Measurements from ENCODE around the gene FBXW4.
A peak's percentile ranks its signal among the peaks of the same experiment; 100 is the strongest.

The FBXW4 gene, protein sequence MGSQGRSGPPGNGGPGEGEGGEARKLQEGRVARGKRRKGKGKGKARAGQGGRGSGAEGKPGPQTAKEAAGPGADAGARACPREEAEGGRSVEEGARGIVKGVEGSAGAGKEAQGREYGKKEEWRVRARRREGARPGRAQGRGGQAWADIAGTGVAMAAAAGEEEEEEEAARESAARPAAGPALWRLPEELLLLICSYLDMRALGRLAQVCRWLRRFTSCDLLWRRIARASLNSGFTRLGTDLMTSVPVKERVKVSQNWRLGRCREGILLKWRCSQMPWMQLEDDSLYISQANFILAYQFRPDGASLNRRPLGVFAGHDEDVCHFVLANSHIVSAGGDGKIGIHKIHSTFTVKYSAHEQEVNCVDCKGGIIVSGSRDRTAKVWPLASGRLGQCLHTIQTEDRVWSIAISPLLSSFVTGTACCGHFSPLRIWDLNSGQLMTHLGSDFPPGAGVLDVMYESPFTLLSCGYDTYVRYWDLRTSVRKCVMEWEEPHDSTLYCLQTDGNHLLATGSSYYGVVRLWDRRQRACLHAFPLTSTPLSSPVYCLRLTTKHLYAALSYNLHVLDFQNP

DNA sequence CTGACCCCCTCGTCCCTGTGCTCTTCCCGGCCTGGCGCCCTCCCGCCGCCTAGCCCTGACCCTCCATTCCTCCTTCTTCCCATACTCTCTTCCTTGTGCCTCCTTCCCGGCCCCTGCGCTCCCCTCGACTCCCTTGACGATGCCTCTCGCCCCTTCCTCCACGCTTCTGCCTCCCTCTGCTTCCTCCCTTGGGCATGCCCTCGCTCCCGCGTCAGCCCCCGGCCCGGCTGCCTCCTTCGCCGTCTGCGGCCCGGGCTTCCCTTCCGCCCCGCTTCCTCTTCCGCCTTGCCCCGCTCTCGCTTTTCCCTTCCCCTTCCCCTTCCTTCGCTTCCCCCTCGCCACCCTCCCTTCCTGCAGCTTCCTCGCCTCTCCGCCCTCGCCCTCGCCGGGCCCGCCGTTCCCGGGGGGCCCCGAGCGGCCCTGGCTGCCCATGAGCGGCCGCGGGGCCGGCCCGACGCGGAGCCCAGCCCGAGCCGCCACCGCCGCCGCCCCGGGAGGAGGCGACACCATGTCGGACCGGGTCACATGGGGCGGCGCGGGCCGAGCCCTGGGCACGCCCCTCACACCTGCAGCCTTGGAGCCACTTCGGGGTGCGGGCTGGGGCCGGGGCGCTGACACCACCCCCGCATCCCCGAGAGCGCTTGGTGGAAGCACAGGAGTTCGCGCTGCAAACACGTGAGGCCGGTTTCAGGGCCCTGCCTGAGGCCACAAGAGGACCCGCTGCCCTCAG lies at the start of gene FBXW4:
Gene FBXW4, minus strand, starts transcription at position 497 of the 730 bp plus-strand sequence. Its CDS starts 65 bp downstream, at position 432.
- H3K4me1 Mint-ChIP-seq: peaks cover 19% of the 10 kb centered on the region
- DNase-seq (ENCODE audit: low spot score in 2 of 2): peak; percentile 73 to 77
- H3K4me3 Mint-ChIP-seq: peak within 1 kb of the TSS; percentile 100
- H3K9me3 Mint-ChIP-seq: no peaks in the 10 kb centered on the region
- peak; percentile 81 for ATAC-seq (ENCODE audit: low read depth)
- peak within 1 kb of the TSS; percentile 100 for H3K27ac Mint-ChIP-seq
- peaks cover 4% of the 10 kb centered on the region for H3K36me3 Mint-ChIP-seq
- no peaks in the 10 kb centered on the region for H3K27me3 Mint-ChIP-seq

DNA sequence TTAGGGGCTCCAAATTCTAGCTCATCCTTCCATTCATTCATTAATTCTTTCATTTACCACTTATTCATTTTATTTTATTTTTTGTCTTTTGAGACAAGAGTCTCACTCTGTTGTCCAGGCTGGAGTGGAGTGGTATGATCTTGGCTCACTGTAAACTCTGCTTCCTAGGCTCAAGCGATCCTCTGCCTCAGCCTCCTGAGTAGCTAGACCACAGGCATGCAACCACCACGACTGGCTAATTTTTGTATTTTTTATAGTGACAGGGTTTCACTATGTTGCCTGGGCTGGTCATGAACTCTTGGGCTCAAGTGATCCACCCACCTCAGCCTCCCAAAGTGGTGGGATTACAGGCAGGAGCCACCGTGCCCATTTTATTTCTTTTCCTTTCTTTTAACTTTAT lies 49.3 kb upstream of the FBXW4 start:
- peaks cover 13% of the 10 kb centered on the region for H3K27me3 Mint-ChIP-seq
- H3K36me3 Mint-ChIP-seq: no peaks in the 10 kb centered on the region
- H3K9me3 Mint-ChIP-seq: no peaks in the 10 kb centered on the region
- ATAC-seq (ENCODE audit: low read depth) (no peak), DNase-seq (ENCODE audit: low spot score in 2 of 2) (no peak)
- no peak overlapping the region for H3K27ac Mint-ChIP-seq
- H3K4me1 Mint-ChIP-seq: no peaks in the 10 kb centered on the region
- no peak overlapping the region for H3K4me3 Mint-ChIP-seq

DNA sequence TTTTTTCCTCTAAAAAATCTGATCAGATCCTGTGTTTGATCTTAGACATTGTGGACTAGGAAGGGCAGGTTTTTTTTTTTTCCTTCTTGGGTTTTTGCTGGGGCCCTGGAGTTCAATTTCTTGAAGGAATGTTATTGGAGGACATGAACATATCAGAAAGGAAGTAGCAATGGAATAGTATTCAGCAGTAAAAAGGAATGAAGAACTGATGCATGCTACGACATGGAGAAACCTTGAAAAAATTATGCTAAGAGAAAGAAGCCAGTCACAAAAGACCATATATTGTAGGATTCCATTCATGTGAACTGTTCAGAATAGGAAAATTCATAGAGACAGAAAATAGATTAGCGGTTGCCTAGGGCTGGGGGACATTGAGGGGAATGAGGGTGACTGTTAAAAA lies 47.0 kb upstream of the FBXW4 start:
- no peak overlapping the region for H3K27ac Mint-ChIP-seq
- no peak for DNase-seq (ENCODE audit: low spot score in 2 of 2)
- H3K4me3 Mint-ChIP-seq: no peak overlapping the region
- no peaks in the 10 kb centered on the region for H3K36me3 Mint-ChIP-seq
- ATAC-seq (ENCODE audit: low read depth): no peak
- peaks cover 13% of the 10 kb centered on the region for H3K27me3 Mint-ChIP-seq
- no peaks in the 10 kb centered on the region for H3K9me3 Mint-ChIP-seq
- H3K4me1 Mint-ChIP-seq: no peaks in the 10 kb centered on the region

DNA sequence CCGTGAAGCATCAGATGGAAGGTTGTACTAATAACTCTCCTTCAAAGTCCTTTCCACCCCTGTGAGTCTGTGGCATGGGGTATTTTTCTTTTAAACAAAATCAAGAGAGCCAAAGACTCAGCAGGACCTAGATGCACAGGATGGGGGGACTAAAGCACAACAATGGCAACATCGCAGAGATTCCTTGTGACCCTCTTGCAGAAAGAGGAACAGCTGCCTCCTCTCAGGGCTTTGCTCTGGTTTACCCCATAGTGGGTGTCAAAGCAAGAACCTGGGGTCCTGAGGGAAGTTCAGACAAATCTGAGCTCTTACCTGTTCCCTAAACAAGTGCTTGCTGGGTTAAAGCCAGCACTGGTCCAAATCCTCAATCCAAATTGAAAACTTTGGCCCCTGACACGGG lies 41.7 kb upstream of the FBXW4 start:
- Mint-ChIP-seq H3K27ac (no peak overlapping the region), H3K9me3 (no peaks in the 10 kb centered on the region), H3K4me1 (no peaks in the 10 kb centered on the region), H3K36me3 (no peaks in the 10 kb centered on the region), H3K4me3 (no peak overlapping the region), H3K27me3 (peaks cover 13% of the 10 kb centered on the region)
- no peak for DNase-seq (ENCODE audit: low spot score in 2 of 2)
- ATAC-seq (ENCODE audit: low read depth): no peak

DNA sequence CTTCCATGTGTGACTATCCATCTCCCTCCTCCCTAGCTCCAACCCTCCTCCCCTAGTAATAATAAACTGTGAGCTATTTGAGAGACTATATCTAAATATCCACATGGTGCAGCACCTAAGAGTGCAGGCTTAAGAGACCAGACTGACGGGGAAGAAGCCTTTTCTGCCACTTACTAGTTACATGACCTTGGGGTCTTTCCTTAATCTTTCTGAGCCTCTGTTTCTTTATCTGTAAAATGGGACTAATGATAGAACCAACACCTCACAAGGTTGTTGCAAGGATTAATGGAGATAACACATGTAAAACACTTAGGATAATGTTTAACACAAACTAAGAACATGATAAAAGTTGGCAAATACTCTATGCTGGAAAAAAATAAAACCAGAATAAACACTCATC lies 37.1 kb upstream of the FBXW4 start:
- Mint-ChIP-seq H3K36me3 (no peaks in the 10 kb centered on the region), H3K4me3 (no peak overlapping the region), H3K27me3 (peaks cover 15% of the 10 kb centered on the region), H3K9me3 (no peaks in the 10 kb centered on the region), H3K4me1 (no peaks in the 10 kb centered on the region), H3K27ac (no peak overlapping the region)
- ATAC-seq (ENCODE audit: low read depth): no peak
- no peak for DNase-seq (ENCODE audit: low spot score in 2 of 2)

DNA sequence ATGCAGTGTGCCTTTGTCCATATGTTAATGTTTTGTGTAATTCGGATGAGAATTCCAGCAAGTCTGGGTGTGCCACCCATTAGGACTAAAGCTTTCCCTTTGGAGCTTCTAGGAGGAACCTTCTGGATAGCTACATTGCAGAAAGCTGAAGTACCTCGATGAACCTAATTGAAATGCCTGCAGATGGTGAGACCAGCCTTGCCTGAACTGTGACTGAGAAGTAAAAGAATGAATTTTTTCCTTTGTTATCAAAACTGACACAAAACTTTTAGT lies 31.1 kb upstream of the FBXW4 start:
- Mint-ChIP-seq H3K4me3 (no peak overlapping the region), H3K9me3 (no peaks in the 10 kb centered on the region), H3K27ac (no peak overlapping the region), H3K4me1 (no peaks in the 10 kb centered on the region), H3K36me3 (no peaks in the 10 kb centered on the region), H3K27me3 (peaks cover 12% of the 10 kb centered on the region)
- ATAC-seq (ENCODE audit: low read depth) (no peak), DNase-seq (ENCODE audit: low spot score in 2 of 2) (no peak)

DNA sequence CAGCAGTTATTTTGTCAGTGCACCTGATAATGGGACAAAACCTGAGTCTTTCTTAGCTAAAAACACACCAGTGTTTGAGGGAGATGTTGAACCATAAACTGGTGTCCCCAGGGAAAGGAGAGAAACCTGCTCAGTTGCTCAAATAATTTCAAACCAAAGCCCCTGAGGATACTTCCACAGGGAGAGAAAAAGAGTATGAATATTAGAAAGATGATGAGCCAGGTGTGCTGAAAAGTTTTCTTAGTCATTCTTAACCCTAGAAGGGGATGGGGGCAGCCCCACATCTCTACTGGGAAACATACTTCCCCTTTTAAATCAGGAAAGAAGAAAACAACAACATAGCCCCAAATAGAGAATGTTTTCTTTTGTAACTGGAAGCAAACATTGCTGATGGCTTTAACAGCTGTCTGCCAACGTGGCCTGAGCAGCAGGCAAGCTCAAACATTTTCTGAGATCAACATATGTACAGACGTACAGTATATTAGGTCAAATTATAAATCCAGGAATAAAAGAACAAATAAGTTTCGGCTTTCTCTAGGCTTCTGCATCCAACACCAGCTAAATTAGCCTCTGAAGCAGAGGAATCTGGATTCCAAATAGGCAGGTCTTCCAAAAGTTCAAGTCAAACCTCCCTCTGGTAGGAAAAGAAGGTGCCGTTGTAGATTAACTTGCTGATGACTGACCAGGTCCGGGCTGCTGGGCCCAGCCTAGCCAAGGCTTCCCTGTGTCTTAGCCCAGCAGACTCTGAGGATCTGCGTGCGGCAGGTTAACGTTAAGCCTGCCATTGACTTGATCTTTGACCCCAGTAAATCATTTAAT lies 30.5 kb upstream of the FBXW4 start:
- H3K4me1 Mint-ChIP-seq: no peaks in the 10 kb centered on the region
- no peaks in the 10 kb centered on the region for H3K9me3 Mint-ChIP-seq
- DNase-seq (ENCODE audit: low spot score in 2 of 2) (no peak), ATAC-seq (ENCODE audit: low read depth) (no peak)
- H3K36me3 Mint-ChIP-seq: no peaks in the 10 kb centered on the region
- H3K27ac Mint-ChIP-seq: no peak overlapping the region
- H3K27me3 Mint-ChIP-seq: peaks cover 12% of the 10 kb centered on the region
- H3K4me3 Mint-ChIP-seq: no peak overlapping the region

DNA sequence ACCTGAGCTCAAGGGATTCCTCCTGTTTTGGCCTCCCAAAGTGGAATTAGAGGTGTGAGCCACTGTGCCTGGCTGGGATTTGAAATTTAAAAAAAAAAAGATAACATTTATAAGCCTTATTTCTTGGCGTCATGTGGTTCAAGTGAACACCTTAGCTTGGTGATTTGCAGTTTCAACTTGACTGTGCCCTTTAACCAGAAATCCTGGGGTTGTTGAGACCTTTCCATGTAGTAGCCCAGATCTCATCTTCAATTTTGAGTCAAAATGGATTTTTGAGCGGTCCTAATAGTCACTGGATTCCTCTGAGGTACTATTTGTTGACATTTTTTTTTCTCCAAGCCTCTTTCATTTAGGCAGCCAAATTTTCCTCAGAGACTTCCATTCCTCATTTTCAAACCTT lies 29.5 kb upstream of the FBXW4 start:
- no peak overlapping the region for H3K4me3 Mint-ChIP-seq
- no peaks in the 10 kb centered on the region for H3K36me3 Mint-ChIP-seq
- DNase-seq (ENCODE audit: low spot score in 2 of 2) (no peak), ATAC-seq (ENCODE audit: low read depth) (no peak)
- peaks cover 9% of the 10 kb centered on the region for H3K27me3 Mint-ChIP-seq
- H3K9me3 Mint-ChIP-seq: no peaks in the 10 kb centered on the region
- no peak overlapping the region for H3K27ac Mint-ChIP-seq
- H3K4me1 Mint-ChIP-seq: no peaks in the 10 kb centered on the region

DNA sequence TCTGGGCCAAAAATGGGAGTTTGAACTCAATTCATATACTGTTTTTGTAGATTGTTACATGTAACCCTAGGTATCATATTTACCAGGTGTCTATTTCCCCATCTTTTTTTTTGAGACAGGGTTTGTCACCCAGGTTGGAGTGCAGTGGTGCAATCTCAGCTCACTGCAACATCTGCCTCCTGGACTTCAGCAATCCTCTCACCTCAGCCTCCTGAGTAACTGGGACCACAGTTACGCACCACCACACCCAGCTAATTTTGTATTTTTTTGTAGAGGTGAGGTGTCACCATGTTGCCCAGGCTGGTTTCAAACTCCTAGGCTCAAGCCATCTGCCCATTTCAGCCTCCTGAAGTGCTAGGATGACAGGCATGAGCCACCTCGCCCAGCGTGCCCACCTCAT lies 28.2 kb upstream of the FBXW4 start:
- no peaks in the 10 kb centered on the region for H3K4me1 Mint-ChIP-seq
- no peaks in the 10 kb centered on the region for H3K9me3 Mint-ChIP-seq
- DNase-seq (ENCODE audit: low spot score in 2 of 2) (no peak), ATAC-seq (ENCODE audit: low read depth) (no peak)
- H3K27ac Mint-ChIP-seq: no peak overlapping the region
- H3K27me3 Mint-ChIP-seq: peaks cover 9% of the 10 kb centered on the region
- H3K4me3 Mint-ChIP-seq: no peak overlapping the region
- no peaks in the 10 kb centered on the region for H3K36me3 Mint-ChIP-seq

DNA sequence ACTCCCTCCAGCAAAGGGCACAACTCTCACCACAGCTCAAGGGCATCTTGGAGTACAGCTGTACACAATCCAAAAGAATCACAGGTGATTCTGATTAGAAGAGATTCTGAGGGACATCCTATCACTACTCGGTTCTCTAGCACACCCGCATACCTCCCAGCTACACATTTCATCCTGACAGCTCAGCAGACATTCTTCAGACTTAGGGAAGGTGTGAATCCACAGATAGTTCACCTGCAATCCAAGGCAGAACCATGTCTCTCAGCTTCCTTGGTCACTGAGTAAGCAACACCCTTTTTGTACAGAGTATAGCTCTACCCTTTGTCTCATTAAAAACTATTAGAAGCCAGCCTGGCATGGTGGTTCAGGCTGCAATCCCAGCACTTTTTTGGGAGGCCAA lies 26.8 kb upstream of the FBXW4 start:
- Mint-ChIP-seq H3K4me1 (no peaks in the 10 kb centered on the region), H3K27me3 (peaks cover 5% of the 10 kb centered on the region), H3K4me3 (no peak overlapping the region), H3K36me3 (no peaks in the 10 kb centered on the region), H3K9me3 (no peaks in the 10 kb centered on the region), H3K27ac (no peak overlapping the region)
- ATAC-seq (ENCODE audit: low read depth) (no peak), DNase-seq (ENCODE audit: low spot score in 2 of 2) (no peak)

DNA sequence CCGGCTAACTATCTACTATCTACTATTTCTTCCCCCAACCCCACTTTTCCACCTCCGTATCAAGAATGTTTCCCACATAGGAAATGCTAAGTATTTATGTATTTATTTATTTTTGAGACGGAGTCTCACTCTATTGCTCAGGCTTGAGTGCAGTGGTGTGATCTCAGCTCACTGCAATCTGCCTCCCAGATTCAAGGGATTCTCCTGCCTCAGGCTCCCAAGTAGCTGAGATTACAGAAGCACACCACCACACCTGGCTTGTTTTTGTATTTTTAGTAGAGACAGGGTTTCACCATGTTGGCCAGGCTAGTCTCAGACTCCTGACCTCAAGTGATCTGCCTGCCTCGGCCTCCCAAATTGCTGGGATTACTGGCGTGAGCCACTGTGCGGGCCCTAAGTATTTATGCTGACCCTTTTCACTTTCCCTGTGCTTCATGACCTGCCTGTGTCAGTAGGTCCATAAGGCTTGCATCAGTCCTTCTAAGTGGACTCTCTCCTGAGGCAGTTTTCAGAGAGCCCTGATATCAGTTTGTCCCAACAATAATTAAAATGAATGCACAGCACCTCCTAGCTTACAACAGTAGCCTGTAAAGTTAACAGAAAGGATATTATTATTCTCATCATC lies 25.7 kb upstream of the FBXW4 start:
- no peak for ATAC-seq (ENCODE audit: low read depth)
- Mint-ChIP-seq H3K27me3 (peaks cover 6% of the 10 kb centered on the region), H3K36me3 (no peaks in the 10 kb centered on the region), H3K9me3 (no peaks in the 10 kb centered on the region), H3K27ac (no peak overlapping the region), H3K4me3 (no peak overlapping the region), H3K4me1 (no peaks in the 10 kb centered on the region)
- no peak for DNase-seq (ENCODE audit: low spot score in 2 of 2)

DNA sequence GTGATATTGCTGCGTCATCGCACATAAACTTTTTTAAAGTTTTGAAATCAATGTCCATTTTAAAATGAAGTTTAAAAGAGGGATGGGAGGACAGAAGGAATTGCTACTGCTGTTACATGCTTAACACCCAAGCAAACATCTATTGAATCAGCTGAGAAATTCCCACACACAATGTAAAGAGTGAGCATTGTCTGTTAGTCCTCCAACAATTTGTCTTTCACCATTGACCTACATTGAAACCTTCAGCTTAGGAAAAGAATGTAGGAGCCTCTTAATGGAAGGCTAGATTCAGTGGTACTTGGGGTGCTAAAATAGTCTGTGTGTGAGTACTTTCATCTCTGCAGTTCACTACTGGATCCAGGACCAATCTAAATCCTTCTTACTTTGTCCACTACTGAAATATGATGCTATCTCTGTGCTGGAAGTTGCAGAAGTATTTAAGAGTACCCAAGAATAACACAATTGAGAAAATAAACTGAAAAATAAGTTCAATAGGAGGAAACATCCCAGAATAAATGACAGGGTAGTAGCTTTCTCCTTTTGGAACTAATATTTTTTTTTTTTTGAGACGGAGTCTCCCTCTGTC lies 23.8 kb upstream of the FBXW4 start:
- H3K27me3 Mint-ChIP-seq: peaks cover 7% of the 10 kb centered on the region
- no peaks in the 10 kb centered on the region for H3K9me3 Mint-ChIP-seq

DNA sequence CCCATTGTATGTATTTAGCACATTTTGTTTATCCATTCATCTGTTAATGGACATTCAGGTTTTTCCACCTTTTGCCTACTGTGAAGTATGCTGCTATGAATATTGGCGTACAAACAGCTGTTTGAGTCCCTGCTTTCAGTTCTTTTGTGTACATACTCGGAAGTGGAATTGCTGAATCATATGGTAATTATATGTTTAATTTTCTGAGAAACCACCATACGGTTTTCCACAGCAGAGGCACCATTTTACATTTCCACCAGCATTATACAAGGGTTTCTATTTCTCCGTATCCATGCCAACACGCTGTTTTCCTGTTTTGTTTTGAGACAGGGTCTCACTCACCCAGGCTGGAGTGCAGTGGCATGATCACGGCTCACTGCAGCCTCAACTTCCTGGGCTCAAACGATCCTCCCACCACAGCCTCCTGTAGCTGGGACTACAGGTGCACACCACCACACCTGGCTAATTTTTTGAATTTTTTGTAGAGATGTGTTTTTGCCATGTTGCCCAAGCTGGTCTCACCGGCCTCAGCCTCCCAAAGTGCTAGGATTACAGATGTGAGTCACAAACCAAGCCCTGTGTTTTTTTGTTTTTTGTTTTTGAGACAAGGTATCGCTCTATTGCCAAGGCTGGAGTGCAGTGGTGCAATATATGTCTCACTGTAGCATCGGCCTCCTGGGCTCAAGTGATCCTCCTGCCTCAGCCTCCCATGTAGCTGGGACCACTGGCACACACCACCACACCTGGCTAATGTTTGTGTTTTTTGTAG lies 22.1 kb upstream of the FBXW4 start:
- DNase-seq (ENCODE audit: low spot score in 2 of 2) (no peak), ATAC-seq (ENCODE audit: low read depth) (no peak)
- H3K4me3 Mint-ChIP-seq: no peak overlapping the region
- no peaks in the 10 kb centered on the region for H3K36me3 Mint-ChIP-seq
- no peaks in the 10 kb centered on the region for H3K4me1 Mint-ChIP-seq
- H3K9me3 Mint-ChIP-seq: peaks cover 2% of the 10 kb centered on the region
- no peak overlapping the region for H3K27ac Mint-ChIP-seq
- peaks cover 4% of the 10 kb centered on the region for H3K27me3 Mint-ChIP-seq

More for the DNA sequence above, 23.8 kb upstream of the FBXW4 start:
- H3K4me3 Mint-ChIP-seq: no peak overlapping the region
- no peak for ATAC-seq (ENCODE audit: low read depth)
- H3K4me1 Mint-ChIP-seq: no peaks in the 10 kb centered on the region
- no peak overlapping the region for H3K27ac Mint-ChIP-seq
- DNase-seq (ENCODE audit: low spot score in 2 of 2): no peak
- H3K36me3 Mint-ChIP-seq: no peaks in the 10 kb centered on the region

Measured in memory B cell (primary cell).